Measurements from ENCODE around the gene TMEM132C. TPM values are rescaled to one million over a fixed set of nuclear protein-coding genes. Genes with fewer than 3 reads are reported as not detected.

TMEM132C gene
- total RNA-seq, 1 experiment from 2014 or later, result not detected

DNA sequence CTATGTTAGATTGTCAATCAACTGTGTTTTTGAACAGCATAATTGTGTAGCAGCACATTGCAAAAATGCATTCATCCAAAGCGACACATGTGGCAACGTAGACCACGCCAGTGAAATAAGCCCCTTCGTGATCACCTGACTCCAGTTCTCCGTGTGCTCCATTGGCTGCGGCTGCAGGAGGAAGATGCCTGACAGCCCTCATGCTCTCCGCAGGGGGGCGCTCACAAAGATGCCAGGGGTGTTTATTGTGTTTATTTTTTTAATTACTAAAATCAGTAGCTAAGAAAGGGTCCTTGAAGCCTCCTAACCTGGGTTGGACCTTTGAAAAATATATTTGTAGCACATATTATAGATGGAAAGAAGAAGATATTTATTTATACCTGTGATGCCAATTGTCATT, 440.5 kb downstream of the TMEM132C start:
- no peak for DNase-seq (ENCODE audit: low read depth)

DNA sequence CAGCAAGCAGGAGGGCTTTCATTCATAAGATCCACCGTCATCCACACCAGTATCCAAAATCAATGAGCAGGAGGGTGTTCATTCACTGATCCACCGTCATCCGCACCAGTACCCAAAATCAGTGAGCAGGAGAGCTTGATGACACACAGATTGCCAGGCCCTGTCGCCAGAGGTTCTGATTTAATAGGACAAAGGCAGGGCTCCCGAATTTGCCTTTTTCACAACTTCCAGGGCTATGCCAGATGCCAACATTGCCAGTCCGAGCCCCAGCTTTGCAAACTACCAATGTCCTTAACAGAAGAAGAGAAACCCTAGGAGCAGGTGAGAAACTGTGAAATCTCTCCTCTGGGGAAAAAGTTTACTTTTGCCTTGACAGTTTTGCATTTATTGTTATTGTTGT, 441.8 kb downstream of the TMEM132C start:
- no peak for DNase-seq (ENCODE audit: low read depth)

DNA sequence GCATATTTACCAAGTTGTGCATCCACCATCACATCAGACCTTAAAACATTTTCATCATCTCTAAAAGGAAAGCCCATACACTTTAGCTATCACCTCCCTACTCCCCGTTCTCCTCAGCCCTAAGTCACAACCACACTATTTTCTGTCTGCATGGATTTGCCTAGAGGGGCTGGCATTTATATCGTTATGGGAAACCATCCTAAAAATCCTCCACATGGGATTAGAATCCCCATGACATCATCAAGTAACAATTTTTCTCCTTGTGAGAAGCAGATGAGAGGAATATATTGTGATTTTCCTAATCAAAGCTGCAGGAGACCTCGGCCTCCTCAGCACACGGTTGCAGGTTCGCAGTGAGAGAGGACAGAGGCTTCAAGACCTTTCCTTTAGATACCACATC, 442.7 kb downstream of the TMEM132C start:
- DNase-seq (ENCODE audit: low read depth), result no peak

DNA sequence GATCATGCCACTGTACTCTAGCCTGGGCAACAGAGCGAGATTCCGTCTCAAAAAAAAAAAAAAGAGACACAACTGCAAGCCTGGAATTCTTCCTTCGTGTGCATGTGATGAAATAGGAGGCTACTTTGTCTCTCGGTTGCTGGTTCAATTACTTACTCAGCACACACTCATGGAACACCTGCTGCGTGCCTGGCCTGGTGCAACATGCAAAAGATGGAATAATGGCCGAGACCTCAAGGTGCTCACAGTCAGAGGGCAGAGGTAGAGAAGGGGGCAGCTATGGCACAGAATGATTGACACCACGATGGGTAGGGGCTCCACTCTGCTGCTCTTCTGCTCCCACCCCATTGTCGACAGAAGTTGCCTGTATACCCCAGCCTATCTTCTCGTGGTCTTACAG, 444.5 kb downstream of the TMEM132C start:
- no peak for DNase-seq (ENCODE audit: low read depth)

DNA sequence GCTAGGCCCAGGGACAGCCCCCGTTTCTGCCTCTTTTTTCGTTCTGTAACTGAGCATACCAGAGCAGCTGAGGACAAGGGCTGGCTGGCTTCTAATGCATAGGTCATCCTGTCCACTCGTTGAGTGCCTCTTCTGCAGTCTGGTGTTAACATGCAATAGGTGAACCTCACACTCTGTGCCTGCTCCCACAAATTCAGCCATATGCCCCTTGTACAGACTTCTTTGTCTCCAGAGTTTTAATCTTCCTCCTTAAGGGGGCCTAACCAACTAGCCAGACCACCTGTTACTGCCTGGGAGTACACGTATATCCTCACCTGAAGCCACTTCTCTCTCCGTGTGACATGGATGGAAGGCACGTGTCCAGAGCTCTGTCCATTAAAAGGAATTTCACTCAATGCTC, 445.7 kb downstream of the TMEM132C start:
- DNase-seq (ENCODE audit: low read depth), result no peak

DNA sequence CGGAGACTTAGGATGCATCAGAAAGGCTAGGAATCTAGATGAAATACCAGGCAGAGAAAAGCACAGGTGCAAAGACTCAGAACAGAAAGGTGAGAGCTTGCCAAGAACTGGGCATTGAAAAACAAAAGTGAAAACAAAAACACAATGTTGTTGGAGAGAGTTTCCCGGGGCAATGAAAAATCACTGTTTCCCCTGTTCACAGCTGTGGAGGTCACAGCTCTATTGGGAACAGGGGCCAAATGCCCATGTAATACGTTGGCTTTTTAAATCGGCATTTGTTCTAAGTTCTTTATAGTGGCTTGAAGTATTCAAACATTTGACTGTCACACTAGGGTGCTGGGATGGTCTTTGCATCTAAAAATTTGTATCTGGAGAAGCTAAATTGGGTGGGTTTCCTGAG, 448.5 kb downstream of the TMEM132C start:
- no peak for DNase-seq (ENCODE audit: low read depth)

DNA sequence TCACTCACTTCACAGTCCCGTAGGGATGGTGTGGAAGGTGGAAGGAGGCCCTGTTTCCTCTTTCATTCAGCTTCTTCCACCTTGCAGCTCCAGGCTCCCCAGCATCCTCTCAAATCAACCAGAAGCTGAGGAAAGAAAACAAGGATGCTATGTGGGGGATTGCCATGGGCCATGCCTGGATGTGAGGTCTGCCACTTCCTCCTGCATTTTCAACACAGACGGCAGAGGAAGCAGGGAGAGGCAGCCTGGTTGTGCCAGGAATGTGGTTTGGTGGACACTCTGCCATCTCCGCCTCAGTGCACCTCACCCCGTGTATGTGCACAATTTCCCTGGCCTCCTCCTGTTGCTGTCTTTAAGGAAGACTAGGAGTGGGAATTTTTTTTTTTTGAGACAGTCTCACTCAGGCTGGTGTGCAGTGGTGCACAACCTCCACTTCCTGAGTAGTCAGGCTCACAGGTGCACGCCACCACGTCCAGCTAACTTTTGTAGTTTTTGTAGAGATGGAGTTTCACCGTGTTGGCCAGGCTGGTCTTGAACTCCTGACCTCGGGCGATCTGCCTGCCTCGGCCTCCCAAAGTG, 457.6 kb downstream of the TMEM132C start:
- DNase-seq (ENCODE audit: low read depth), result no peak

DNA sequence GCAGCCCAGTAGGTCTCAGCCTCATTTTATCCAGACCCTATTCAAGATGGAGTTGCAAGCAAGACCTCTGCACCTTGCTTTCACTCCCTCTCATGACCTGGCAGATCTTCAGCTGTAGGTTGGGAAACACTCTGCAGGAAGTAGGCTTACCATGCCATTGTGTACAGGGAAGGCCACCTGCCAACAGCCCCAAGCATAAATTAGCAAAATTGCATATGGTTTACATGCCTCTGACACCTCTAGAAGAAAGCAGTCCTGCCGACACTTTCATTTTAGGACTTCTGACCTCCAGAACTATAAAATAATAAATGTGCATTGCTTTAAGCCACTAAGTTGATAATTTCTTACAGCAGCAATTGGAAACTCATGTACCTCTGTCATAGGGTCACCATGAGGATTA, 459.9 kb downstream of the TMEM132C start:
- no peak for DNase-seq (ENCODE audit: low read depth)

DNA sequence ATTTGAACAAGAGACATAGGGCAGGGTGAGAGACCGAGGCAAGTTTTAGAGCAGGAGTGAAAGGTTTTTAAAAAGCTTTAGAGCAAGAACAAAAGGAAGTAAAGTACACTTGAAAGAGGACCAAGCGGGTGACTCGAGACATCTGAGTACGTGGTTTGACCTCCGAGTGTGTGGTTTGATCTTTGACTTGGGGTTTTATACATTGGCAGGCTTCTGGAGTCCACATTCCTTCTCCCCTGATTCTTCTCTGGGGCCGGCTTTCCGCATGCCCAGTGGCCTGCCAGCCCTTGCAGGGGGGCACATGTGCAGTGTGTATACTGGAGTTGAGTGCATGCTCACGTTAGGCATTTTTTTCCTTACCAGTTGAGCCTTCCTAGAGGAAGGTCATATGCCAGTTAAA, 460.5 kb downstream of the TMEM132C start:
- no peak for DNase-seq (ENCODE audit: low read depth)

DNA sequence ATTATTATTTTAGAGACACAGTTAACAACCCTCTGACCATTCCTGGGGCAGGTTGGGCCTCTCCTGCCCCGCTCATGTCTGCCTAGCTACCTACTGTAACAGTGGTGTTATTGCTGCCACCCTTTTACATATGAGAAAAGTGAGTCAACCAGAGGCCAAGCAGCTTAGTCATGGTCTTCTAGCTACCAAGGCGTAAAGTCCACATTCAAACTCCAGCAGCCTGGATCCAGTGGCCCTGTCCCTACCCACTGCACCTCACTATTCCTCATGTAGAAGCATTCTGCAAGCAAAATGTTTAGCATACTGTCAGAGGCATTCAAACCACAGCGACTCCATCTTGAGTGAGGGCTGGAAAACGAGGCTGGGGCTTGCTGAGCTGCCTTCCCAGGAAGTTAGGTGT, 461.0 kb downstream of the TMEM132C start:
- no peak for DNase-seq (ENCODE audit: low read depth)

DNA sequence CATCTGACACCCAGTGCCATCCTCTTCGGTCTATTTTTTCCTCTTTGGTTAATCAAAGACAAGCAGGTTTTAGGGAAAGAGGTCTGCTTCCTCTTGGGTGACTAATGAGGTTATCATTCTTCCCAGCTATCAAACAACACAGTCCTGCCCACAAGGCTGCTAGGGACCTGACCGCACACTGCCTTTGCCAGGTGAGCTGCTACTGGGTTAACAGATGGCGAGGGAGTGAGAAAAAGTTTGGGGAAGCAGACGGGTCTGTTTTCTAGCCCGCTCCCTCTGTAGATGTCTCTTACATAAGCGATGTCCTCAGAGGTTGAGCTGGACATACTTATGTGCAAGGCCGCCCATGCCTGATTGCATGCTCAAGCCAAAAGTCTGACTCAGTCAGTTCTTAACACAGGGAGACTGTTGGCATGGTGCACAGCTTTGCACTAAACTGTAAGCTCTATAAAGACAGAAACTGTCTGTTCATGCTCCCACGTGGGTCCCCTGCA, 462.7 kb downstream of the TMEM132C start:
- DNase-seq (ENCODE audit: low read depth), result no peak

DNA sequence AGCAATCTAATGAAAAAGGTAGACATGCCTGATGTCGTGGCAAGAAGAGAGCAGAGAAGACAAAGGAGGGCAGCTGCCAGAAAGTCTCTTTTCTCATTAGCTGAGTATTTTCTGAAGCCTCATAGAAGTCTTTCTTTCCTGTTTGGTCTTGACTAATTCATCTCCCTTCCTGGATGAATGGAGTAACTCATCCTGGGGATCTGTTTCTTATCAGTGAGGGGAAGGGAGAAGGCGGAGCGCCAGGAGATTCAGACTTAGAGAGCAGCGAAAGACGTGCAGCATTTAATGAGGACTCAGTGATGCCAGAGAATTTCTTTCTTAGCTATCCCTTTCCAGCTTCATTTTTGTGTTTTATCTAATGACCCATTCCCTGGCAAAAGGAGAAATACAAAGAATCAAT, 467.4 kb downstream of the TMEM132C start:
- DNase-seq (ENCODE audit: low read depth), result no peak

DNA sequence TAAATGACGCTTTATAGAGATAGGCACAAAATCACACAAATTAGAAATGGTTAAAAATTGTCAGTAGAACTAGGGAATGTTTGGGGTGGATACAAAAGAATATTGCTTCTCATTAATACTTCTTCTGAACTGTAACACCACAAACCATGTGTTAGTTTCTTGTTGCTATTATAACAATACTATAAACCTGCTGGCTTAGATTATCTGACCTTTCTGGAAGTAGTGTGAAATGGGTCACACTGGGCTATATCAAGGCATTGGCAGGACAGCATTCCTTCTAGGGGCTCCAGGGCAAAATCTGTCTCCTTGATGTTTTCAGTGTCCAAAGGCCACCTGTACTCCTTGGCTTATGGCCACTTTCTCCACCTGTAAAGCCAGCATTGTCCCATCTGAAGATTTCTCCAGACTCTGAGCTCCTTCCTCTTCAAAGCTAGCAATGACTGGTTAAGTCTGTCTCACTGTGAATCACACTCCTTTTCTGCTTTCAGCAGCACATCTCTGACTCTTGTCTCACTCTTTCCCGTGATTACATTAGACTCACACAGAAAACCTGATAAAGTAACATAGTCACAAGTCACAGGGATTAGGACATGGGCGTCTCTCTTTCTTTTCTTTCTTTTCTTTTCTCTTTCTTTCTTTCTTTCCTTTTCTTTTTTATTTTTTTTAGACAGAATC, 470.5 kb downstream of the TMEM132C start:
- no peak for DNase-seq (ENCODE audit: low read depth)

DNA sequence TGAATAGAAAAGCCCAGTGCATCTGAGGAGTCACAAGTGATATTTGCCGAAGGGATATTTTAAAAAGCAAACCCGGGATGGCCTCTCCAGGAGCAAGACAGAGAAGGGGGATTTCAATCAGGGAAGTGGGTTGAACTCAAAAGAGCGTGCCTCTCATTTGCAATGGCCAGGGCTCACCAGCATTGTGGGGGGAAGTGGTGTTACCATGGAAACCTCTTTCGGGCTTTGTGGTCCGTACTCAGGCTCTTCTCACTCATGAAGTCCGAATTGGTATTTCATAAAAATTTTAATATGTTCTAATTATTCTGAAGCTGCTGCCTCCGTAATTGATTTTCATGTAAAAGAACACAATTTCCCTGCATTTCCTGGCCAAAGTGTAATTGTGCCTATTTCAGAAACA, 476.9 kb downstream of the TMEM132C start:
- DNase-seq (ENCODE audit: low read depth), result no peak

DNA sequence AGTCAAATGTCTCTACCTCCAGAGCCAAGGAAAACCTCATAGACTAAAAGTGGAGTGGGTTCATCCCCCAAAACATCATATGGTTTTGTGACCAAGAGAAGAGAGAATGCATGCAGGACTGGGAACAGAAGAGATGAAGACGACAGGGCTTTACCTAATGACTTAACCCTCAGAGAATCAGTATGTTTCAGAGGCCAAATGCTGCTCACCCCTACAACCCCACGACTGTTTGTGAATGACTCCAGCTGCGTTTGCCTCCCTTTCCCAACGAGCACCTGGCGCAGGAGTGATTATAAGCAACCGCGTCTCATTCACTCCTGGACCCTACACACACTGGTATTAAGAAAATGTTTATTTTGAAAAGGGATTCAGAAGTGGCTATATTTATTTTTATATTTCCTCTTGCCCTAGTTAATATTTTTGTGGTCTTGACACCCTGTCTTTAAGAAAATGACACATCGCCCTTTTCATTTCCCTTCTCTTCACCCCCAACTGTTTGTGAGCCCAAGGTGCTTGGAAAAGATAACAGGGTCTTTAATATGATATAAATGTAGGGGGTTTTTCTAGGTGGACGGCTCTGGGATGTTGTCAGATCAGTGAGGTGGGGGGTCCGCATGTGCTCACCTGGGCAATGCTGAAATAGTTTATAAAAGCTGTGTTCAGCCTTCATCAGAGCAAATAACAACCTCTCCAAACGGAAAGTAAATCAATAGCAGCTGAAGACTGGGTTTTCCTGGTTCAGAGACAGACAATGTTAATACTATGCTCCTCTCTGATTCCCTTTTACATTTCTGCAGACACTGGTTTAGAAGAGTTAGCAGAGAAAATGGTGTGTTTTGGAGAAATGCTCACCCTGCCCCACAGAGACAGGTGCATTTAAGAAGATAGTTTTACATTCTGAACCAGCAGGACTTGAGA, 479.1 kb downstream of the TMEM132C start:
- no peak for DNase-seq (ENCODE audit: low read depth)

DNA sequence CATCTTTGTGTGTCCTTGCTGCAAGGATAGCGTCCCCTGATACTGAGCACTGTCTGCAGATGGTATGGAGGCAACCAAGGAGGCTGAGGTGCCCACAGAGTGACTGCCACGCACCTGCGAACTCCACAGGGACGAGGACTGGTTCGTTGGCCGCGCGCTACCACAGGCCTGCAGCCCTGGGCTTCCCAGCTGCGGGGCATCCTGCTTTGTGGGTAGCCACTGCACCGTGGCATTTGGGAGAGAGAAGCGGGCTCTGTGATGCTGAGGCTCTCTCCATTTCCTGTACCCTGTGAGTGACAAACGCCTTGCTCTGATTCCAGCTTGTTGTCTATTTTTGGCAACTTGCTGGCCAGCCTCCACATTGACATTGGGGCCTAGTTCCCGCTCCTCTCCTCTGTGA, 480.5 kb downstream of the TMEM132C start:
- DNase-seq (ENCODE audit: low read depth), result no peak

DNA sequence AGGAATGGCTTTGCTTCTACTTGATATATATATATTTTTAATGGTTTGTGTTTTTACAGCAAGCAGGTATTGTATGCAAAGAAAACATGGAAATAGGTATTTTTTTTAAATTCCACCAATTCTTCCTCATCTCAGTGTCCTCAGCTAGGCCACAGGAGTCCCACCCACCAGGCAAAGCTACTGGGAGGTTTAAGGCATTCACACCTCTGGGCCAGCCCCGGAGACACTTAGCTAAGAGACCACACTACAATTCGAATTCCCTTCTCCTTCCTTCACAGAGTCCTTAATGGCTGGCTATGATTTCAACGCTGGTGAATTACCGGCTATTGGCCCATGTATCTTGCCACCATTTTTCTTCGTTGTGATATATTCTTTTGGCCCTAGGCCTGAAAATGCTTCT, 485.4 kb downstream of the TMEM132C start:
- no peak for DNase-seq (ENCODE audit: low read depth)

DNA sequence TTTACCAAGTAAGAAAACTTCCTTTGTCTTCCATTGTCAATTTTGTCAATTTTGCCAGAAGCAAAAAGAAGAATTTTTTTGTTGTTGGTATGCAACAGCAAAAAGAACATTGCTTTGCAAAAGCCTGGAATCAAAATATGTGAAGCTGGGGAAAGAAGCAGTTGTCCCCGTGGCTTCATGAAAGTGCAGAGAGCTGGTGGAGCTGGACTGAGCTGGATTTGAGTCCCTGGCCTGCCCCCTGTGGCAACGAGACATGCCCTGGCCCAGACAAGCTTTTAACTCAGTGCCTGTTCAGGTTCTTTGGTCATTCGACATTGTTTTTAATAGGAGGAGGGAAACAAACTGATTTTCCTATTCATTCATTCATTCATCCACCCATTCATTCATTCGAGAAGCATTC, 486.5 kb downstream of the TMEM132C start:
- no peak for DNase-seq (ENCODE audit: low read depth)

DNA sequence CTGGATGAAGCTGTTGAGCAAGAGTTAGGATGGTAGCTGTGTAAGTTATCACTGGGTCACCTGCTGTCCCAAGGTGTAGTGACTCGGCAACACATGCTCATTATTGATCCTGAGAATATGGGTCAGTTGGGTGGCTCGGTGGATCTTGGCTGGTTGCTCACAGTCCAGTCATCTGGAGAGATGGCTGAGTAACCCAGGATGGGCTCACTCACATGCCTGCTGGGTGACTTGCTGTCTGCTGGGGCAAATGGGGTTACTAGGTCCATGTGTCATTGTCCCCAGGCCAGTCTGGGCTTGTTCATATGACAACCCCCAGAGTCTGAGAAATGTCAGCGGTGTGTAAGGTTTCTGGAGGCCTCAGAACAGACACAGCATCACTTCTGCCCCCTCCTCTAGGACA, 487.3 kb downstream of the TMEM132C start:
- DNase-seq (ENCODE audit: low read depth), result no peak

DNA sequence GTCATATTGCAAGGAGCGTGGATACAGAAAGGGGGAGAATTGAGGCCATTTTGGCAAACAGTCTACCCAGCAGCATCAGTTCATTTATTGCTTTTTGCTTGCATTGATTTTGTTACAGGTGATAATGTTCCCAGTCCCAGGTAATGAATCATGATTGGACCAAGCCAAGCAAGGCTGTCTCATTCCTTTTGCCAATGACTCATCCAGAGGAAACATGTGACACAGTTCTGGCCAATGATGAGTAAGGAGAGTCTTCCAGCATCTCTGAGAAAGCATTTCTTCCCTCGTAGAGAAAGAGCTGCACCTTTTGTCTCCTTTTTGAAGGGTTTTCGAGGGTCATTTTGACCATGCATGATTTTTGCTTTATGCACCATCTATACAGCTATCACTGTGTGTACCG, 488.6 kb downstream of the TMEM132C start:
- DNase-seq (ENCODE audit: low read depth), result no peak
